Cardiac fibroblast (primary cell): ENCODE data around the gene CLDN16.

Source experiments
- DNase-seq, 2 donors: peaks; one replicate each; pipeline versions ENCODE4 v3.0.0 to v3.0.0-alpha.2; 2010; ENCODE audit warnings: low read depth in 2 of 2
- H3K4me3 ChIP-seq, 2 donors: replicated peaks in 1 of 2; 1 replicate in 1 of 2; 2 replicates in 1 of 2; pipeline ENCODE4 v1.5.1; 2011; ENCODE audit warnings: low read depth in 2 of 2, low read length in 2 of 2, mild to moderate bottlenecking in 2 of 2, moderate library complexity in 1 of 2
- CTCF ChIP-seq: IDR thresholded peaks from one replicate; pipeline ENCODE4 v1.5.1; 2011; ENCODE audit warnings: low read depth, mild to moderate bottlenecking, low read length, inconsistent platforms

CLDN16 gene

DNA sequence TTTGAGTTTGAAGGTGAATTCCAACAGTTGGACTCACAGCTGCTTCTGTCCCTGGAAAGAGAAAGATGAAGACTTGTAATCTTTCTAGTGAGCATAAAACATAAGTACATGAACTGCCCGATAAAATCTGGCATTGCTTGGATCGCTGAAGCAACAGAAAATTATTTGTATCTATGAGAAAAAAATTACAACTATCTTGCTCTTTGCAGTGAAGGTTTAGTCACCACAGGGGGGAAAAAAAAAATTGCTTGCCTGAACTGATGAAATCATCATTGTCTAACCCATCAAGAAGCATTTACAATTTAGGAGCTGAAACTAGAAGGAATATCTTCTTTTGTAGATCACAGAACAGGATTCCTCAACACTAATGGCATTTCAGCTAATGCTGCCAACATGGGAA lies 41.7 kb downstream of the CLDN16 start:
- TF ChIP-seq CTCF, result no peak
- no peak overlapping the region for H3K4me3 ChIP-seq
- DNase-seq, result peak; percentile 7 to 59

- TF ChIP-seq CTCF, result no peak
- DNase-seq, result no peak
Measured at GRCh38 chr3:190430906-190431305, 42.9 kb downstream of the CLDN16 start.

DNA sequence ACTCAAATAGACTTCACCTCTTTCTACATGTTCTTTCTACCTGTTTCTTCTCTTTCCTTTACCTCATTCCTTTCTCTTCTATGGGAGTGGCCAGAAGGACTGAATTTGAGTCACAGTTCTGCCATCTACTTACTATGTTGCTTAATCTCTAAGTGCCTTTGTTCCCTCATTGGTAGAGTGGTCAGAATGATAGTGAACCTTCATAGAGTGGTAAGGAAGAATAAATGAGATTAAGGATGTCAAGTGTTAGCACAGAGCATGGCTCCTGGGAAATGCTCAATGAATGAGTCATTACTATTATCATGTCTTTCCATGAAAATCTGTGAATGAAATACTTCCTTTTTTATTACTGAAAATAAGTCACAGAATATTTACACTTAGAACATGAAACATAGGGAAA lies 44.3 kb downstream of the CLDN16 start:
- no peak overlapping the region for H3K4me3 ChIP-seq
- no peak for TF ChIP-seq CTCF
- peak; percentile 24 to 40 for DNase-seq

More at GRCh38 chr3:190430906-190431305, 42.9 kb downstream of the CLDN16 start:
- H3K4me3 ChIP-seq, result no peak overlapping the region

GRCh38 chr3:190433626-190434025 lies 45.7 kb downstream of the CLDN16 start:
- TF ChIP-seq CTCF, result no peak
- no peak overlapping the region for H3K4me3 ChIP-seq
- DNase-seq, result no peak

DNA sequence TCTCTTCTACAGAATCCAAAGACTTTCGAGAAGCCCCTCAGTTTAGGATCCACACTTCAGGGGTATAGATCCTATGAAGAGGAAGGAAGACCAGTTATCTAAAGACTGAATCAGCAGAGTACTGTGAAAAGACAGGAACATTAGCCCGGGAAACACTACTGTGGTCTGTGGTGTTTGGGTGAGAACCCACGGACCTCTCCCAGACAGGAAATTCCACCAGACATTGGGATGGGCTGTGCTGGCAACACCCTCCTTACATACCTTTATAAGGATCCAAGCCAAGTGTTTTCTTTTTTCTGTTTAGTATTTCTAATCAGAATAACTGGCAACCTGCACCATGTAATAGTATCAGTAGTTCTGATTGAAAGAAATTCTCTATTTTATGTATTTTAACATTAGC lies 47.7 kb downstream of the CLDN16 start:
- DNase-seq, result peak in 1 of 2 donors; percentile 31
- no peak overlapping the region for H3K4me3 ChIP-seq
- no peak for TF ChIP-seq CTCF

- H3K4me3 ChIP-seq, result no peak overlapping the region
- no peak for TF ChIP-seq CTCF
- DNase-seq, result no peak
Measured at GRCh38 chr3:190436331-190436730, 48.4 kb downstream of the CLDN16 start.

GRCh38 chr3:190442240-190442639 lies 54.3 kb downstream of the CLDN16 start:
- no peak for DNase-seq
- TF ChIP-seq CTCF, result no peak

More at GRCh38 chr3:190442240-190442639, 54.3 kb downstream of the CLDN16 start:
- H3K4me3 ChIP-seq, result no peak overlapping the region
